ENCODE results near the gene ZNF277. TPM values are rescaled to one million over a fixed set of nuclear protein-coding genes. Genes with fewer than 3 reads are reported as not detected.

Gene ZNF277
- total RNA-seq, 2 donors from 2014 or later: 27.9 to 41.5 TPM

DNA sequence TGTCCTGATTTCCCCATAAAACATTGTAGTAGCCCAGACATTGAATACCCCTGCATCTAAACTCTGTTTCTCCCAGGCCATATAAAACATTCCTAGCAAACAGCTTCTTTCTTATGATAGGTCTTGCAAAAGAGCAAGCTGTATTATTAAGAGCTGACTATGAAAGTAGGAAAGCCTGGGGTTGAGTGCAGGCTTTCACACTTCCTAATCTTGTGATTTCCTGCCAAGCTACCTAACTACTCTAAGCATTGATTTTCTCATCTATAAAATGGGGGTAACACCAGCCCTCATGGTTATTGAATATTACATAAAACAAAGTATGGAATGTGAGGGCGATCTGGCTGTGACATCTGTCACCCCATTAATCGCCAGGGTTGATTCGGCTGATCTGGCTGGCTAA lies 81.8 kb downstream of the ZNF277 start:
- H3K4me1 ChIP-seq (ENCODE audit: control insufficient read depth in 1 of 2, low read depth in 2 of 2): no peaks in the 10 kb centered on the region
- H3K4me3 ChIP-seq: no peak overlapping the region
- ATAC-seq (ENCODE audit: insufficient number of reproducible peaks, low FRiP score, low read depth): no peak
- no peak overlapping the region for H3K27ac ChIP-seq
- no peak for DNase-seq (ENCODE audit: low spot score)
- no peaks in the 10 kb centered on the region for H3K27me3 ChIP-seq (replicated peaks; ENCODE audit: insufficient read depth)
- H3K9me3 ChIP-seq: no peaks in the 10 kb centered on the region
- TF ChIP-seq, protein P1, sequence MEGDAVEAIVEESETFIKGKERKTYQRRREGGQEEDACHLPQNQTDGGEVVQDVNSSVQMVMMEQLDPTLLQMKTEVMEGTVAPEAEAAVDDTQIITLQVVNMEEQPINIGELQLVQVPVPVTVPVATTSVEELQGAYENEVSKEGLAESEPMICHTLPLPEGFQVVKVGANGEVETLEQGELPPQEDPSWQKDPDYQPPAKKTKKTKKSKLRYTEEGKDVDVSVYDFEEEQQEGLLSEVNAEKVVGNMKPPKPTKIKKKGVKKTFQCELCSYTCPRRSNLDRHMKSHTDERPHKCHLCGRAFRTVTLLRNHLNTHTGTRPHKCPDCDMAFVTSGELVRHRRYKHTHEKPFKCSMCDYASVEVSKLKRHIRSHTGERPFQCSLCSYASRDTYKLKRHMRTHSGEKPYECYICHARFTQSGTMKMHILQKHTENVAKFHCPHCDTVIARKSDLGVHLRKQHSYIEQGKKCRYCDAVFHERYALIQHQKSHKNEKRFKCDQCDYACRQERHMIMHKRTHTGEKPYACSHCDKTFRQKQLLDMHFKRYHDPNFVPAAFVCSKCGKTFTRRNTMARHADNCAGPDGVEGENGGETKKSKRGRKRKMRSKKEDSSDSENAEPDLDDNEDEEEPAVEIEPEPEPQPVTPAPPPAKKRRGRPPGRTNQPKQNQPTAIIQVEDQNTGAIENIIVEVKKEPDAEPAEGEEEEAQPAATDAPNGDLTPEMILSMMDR (IDR thresholded peaks at IDR 0.05): no peak
- H3K36me3 ChIP-seq: no peaks in the 10 kb centered on the region

DNA sequence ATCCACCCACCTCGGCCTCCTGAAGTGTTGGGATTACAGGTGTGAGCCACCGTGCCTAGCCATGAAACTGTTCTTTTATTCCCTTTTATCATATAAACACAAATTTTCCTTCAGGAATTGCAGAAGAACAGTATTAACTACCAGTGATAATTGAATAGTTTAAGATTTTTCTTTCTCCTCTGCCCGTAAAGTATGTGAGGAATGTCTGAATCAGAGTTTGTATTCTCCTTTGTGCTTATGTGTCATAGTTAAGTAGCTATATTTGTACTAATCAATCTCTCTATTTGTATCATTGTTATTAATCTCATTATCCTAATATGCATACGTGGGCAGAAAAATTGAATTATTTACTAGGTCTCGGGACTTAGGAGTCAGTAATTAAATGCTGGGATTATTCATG lies 83.6 kb downstream of the ZNF277 start:
- DNase-seq (ENCODE audit: low spot score) (no peak), ATAC-seq (ENCODE audit: insufficient number of reproducible peaks, low FRiP score, low read depth) (no peak)
- Histone ChIP-seq H3K4me3 (no peak overlapping the region), H3K4me1 (ENCODE audit: control insufficient read depth in 1 of 2, low read depth in 2 of 2) (no peaks in the 10 kb centered on the region), H3K9me3 (no peaks in the 10 kb centered on the region), H3K27me3 (replicated peaks; ENCODE audit: insufficient read depth) (no peaks in the 10 kb centered on the region), H3K36me3 (no peaks in the 10 kb centered on the region), H3K27ac (no peak overlapping the region)
- TF ChIP-seq, protein P1 (IDR thresholded peaks at IDR 0.05): no peak

DNA sequence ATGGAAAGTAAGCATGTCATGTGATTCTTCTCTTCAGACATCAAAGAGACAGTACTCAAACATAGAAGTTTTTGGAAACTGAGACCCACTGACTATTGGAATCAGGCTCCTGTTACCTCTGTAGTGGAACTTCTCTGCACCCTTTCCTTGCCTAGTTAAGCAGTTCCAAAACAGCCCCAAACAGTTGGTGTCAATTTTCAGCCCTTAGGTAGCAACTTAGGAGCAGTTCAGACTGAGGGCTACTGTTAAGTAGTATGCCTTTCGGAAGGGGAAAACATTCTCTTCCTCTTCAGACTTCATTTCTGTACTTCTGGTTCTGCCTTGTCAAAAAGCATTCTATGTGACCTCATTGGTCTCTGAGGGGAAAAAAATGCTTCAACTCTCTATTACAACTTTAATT lies 85.7 kb downstream of the ZNF277 start:
- TF ChIP-seq, protein P1 (IDR thresholded peaks at IDR 0.05): no peak
- H3K4me1 ChIP-seq (ENCODE audit: control insufficient read depth in 1 of 2, low read depth in 2 of 2): peaks cover 0 to 4% of the 10 kb centered on the region in 2 donors
- no peaks in the 10 kb centered on the region for H3K27me3 ChIP-seq (replicated peaks; ENCODE audit: insufficient read depth)
- H3K4me3 ChIP-seq: no peak overlapping the region
- H3K27ac ChIP-seq: no peak overlapping the region
- ATAC-seq (ENCODE audit: insufficient number of reproducible peaks, low FRiP score, low read depth) (no peak), DNase-seq (ENCODE audit: low spot score) (no peak)
- no peaks in the 10 kb centered on the region for H3K9me3 ChIP-seq
- no peaks in the 10 kb centered on the region for H3K36me3 ChIP-seq

DNA sequence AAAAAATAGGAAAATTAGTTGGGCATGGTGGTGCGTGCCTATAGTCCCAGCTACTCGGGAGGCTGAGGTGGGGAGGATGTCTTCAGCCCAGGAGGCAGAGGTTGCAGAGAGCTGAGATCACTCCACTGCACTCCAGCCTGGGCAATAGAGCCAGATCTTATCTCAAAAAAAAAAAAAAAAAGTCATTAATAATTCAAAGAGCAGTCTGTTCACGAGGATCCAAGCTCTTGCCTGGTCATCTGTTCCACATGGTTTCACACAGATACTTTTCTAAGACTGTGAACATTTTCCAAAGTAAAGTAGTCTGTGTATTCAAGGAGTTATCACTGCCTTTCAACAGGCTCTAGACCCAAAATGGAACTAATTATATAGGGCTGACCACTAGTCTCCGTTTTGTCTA lies 86.9 kb downstream of the ZNF277 start:
- TF ChIP-seq, protein P1 (IDR thresholded peaks at IDR 0.05): no peak

DNA sequence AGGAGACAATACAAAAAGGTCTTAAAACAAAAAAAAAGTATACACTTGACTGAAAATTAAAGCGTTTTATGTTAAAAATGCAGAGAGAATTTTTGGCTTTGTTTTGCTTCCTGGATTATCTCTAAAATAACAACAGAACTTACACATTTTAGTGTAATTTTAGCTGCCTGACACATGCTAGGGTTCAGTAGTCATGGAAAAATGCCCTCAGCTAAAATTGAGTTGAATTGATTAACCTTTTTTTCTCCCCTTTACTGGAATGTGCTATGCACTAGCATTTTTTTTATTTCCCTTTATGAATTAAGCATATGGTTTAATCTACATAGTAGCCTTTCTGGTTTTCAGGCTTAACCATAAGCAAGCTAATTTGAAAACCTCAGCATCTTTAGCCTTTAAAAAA lies 89.9 kb downstream of the ZNF277 start:
- H3K9me3 ChIP-seq: no peaks in the 10 kb centered on the region
- DNase-seq (ENCODE audit: low spot score) (no peak), ATAC-seq (ENCODE audit: insufficient number of reproducible peaks, low FRiP score, low read depth) (no peak)
- no peaks in the 10 kb centered on the region for H3K27me3 ChIP-seq (replicated peaks; ENCODE audit: insufficient read depth)
- no peak overlapping the region for H3K4me3 ChIP-seq
- H3K4me1 ChIP-seq (ENCODE audit: control insufficient read depth in 1 of 2, low read depth in 2 of 2): peaks cover 0 to 4% of the 10 kb centered on the region in 2 donors
- no peaks in the 10 kb centered on the region for H3K36me3 ChIP-seq
- no peak overlapping the region for H3K27ac ChIP-seq
- TF ChIP-seq, protein P1 (IDR thresholded peaks at IDR 0.05): no peak

More for the DNA sequence above, 86.9 kb downstream of the ZNF277 start:
- peaks cover 0 to 4% of the 10 kb centered on the region in 2 donors for H3K4me1 ChIP-seq (ENCODE audit: control insufficient read depth in 1 of 2, low read depth in 2 of 2)
- ATAC-seq (ENCODE audit: insufficient number of reproducible peaks, low FRiP score, low read depth) (no peak), DNase-seq (ENCODE audit: low spot score) (no peak)
- no peaks in the 10 kb centered on the region for H3K9me3 ChIP-seq
- H3K27ac ChIP-seq: no peak overlapping the region
- H3K4me3 ChIP-seq: no peak overlapping the region
- no peaks in the 10 kb centered on the region for H3K36me3 ChIP-seq
- no peaks in the 10 kb centered on the region for H3K27me3 ChIP-seq (replicated peaks; ENCODE audit: insufficient read depth)
